GM12878 (cell line): ENCODE data around the gene ID3. TPM values are rescaled to one million over a fixed set of nuclear protein-coding genes. Genes with fewer than 3 reads are reported as not detected.

Experiments
- ATF7 ChIP-seq: fragments of 450-650 bp; IDR thresholded peaks from 2 replicates; pipeline ENCODE4 v1.6.1; 2016; ENCODE audit warnings: low read depth, mild to moderate bottlenecking
- BACH1 ChIP-seq: fragments of 450-650 bp; IDR thresholded peaks from 2 replicates; pipeline ENCODE4 v1.6.1; 2017; ENCODE audit warnings: mild to moderate bottlenecking, borderline replicate concordance
- BCL11A ChIP-seq: IDR thresholded peaks from 2 replicates; pipeline ENCODE4 v1.6.1; 2011; ENCODE audit warnings: low read depth, low read length
- BRCA1 ChIP-seq: IDR thresholded peaks from 2 replicates; pipeline ENCODE4 v1.6.1; 2011; ENCODE audit warnings: low read depth, low read length, improper control_type of control experiment
- CEBPB ChIP-seq, 2 experiments: fragments of 150-350 bp in 1 of 2; IDR thresholded peaks; 2 replicates each; pipeline ENCODE4 v1.6.1; 2012 to 2014; ENCODE audit warnings: low read depth in 2 of 2, low read length in 2 of 2, borderline replicate concordance in 1 of 2, inconsistent platforms in 1 of 2
- HDGF ChIP-seq: fragments of 450-650 bp; IDR thresholded peaks from 2 replicates; pipeline ENCODE4 v1.6.1; 2016; ENCODE audit warnings: antibody characterized with exemption
- IRF4 ChIP-seq: IDR thresholded peaks from 2 replicates; pipeline ENCODE4 v1.6.1; 2011; ENCODE audit warnings: low read depth, low read length
- MXI1 ChIP-seq: fragments of 150-350 bp; IDR thresholded peaks from 2 replicates; pipeline ENCODE4 v1.6.1; 2011; ENCODE audit warnings: low read depth, mild to moderate bottlenecking, inconsistent platforms, low read length, improper control_type of control experiment
- NFIC ChIP-seq: IDR thresholded peaks from 2 replicates; pipeline ENCODE4 v1.6.1; 2012; ENCODE audit warnings: low read depth, mild to moderate bottlenecking, inconsistent platforms, low read length, moderate library complexity
- NR2C1 ChIP-seq: fragments of 450-650 bp; IDR thresholded peaks from 2 replicates; pipeline ENCODE4 v1.6.1; 2017; ENCODE audit warnings: antibody characterized with exemption, mild to moderate bottlenecking, moderate library complexity
- NR2C2 ChIP-seq: IDR thresholded peaks from 2 replicates; pipeline ENCODE4 v1.6.1; 2011; ENCODE audit warnings: borderline replicate concordance, low read depth; ENCODE audit not compliant: control insufficient read depth, insufficient read length
- PML ChIP-seq: IDR thresholded peaks from 2 replicates; pipeline ENCODE4 v1.6.1; 2012; ENCODE audit warnings: low read length, inconsistent platforms
- POLR2AphosphoS2 ChIP-seq: IDR thresholded peaks from 2 replicates; pipeline ENCODE4 v1.6.1; 2011; ENCODE audit warnings: low read depth, mild to moderate bottlenecking, low read length, improper control_type of control experiment, moderate library complexity
- POLR2AphosphoS5 ChIP-seq: IDR thresholded peaks from 2 replicates; pipeline ENCODE4 v1.6.1; 2011; ENCODE audit warnings: mild to moderate bottlenecking, low read length, inconsistent platforms
- TAF1 ChIP-seq: IDR thresholded peaks from 2 replicates; pipeline ENCODE4 v1.6.1; 2011; ENCODE audit warnings: mild to moderate bottlenecking, low read depth, low read length, borderline replicate concordance
- ZNF24 ChIP-seq: fragments of 450-650 bp; IDR thresholded peaks from 2 replicates; pipeline ENCODE4 v1.6.1; 2017; ENCODE audit warnings: antibody characterized with exemption, mild to moderate bottlenecking
- polyA plus RNA-seq, 11 experiments: library from polyadenylated mRNA; depleted of rRNA in 4 of 11; unstranded in 6 of 11; stranded (reverse) in 5 of 11; fragments of >200 nt; fragmentation: Nextera tagmentation in 4 of 11; fragmentation: Illumina TruSeq in 1 of 11; extraction: Ambion mirVana in 4 of 11; extraction: Trizol in 1 of 11; gene quantifications; 1 replicate in 1 of 11; 2 replicates in 10 of 11; pipeline versions ENCODE4 v1.2.1 to v1.2.3, GENCODE V29; 2011 to 2016; ENCODE audit warnings: inconsistent platforms in 2 of 11, missing spikeins in 2 of 11, low read depth in 1 of 11
- total RNA-seq, 4 experiments: library from RNA; depleted of rRNA in 3 of 4; stranded (reverse); fragments of >200 nt in 3 of 4; fragmentation: Illumina TruSeq in 1 of 4; extraction: Trizol in 1 of 4; gene quantifications; 2 replicates each; pipeline versions ENCODE4 v1.2.1 to v1.2.3, GENCODE V29; 2013 to 2021
- TF ChIP-seq, protein P1 (sequence below): fragments of 450-650 bp; IDR thresholded peaks from 2 replicates; pipeline ENCODE4 v1.6.1; 2016; ENCODE audit warnings: mild to moderate bottlenecking
- TF ChIP-seq, protein P2 (sequence below): fragments of 450-650 bp; IDR thresholded peaks from 2 replicates; pipeline ENCODE4 v1.6.1; 2017; ENCODE audit warnings: mild to moderate bottlenecking
- TF ChIP-seq, protein P3 (sequence below): fragments of 450-650 bp; IDR thresholded peaks from 2 replicates; pipeline ENCODE4 v1.6.1; 2016; ENCODE audit warnings: mild to moderate bottlenecking, moderate library complexity, borderline replicate concordance
- TF ChIP-seq, protein P4 (sequence below): IDR thresholded peaks from 2 replicates; pipeline ENCODE4 v1.6.1; 2012; ENCODE audit warnings: low read length, inconsistent platforms

ID3 gene
- total and polyA plus RNA-seq, 10 of the 15 experiments (the other 5 are each of a cell fraction or from before 2014, with no cell fraction given) = 42.7 to 475 (median 207) TPM

DNA sequence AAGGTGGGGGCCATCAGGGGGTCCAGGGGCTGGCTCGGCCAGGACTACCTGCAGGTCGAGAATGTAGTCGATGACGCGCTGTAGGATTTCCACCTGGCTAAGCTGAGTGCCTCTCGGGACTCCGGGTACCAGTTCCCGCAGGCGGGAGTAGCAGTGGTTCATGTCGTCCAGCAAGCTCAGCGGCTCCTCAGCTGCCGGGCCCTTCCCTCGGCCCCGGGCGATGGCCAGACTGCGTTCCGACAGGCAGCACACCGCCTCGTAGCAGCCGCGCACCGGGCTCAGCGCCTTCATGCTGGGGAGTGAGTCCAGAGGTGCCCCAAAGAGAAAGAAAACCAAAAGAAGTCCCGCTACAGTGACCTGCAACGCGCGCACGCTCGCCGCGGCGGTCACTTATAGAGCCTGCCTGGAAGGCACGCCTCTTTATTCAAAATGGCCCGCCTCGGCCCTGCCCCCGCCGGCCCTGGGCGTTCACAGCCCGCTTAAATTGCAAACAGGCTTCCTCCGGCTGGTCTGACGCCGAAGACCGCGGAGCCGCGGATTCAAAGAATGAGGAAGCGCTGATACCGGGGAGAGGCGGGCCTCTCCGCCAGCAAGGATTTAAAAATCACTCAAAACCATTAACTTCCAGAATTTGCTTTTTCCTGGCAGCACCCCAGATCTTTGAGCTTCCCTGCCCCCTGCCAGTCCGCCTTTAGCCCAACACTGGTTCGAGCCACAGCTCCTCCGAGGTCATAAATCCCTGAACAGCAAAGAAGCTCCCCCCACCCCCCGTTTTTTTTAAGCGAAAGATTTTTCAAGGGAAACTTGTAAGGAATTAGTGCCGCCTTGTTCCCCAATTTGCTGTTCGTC lies at the start of gene ID3 (continued):
- peak; percentile 99 for TF ChIP-seq PML
- TF ChIP-seq BCL11A = no peak
- TF ChIP-seq, protein P1, sequence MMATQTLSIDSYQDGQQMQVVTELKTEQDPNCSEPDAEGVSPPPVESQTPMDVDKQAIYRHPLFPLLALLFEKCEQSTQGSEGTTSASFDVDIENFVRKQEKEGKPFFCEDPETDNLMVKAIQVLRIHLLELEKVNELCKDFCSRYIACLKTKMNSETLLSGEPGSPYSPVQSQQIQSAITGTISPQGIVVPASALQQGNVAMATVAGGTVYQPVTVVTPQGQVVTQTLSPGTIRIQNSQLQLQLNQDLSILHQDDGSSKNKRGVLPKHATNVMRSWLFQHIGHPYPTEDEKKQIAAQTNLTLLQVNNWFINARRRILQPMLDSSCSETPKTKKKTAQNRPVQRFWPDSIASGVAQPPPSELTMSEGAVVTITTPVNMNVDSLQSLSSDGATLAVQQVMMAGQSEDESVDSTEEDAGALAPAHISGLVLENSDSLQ = no peak
- peak; percentile 95 for TF ChIP-seq POLR2AphosphoS2
- TF ChIP-seq BRCA1 = no peak
- TF ChIP-seq NFIC = no peak; the same call in 1 of the 2 replicates
- TF ChIP-seq, protein P2, sequence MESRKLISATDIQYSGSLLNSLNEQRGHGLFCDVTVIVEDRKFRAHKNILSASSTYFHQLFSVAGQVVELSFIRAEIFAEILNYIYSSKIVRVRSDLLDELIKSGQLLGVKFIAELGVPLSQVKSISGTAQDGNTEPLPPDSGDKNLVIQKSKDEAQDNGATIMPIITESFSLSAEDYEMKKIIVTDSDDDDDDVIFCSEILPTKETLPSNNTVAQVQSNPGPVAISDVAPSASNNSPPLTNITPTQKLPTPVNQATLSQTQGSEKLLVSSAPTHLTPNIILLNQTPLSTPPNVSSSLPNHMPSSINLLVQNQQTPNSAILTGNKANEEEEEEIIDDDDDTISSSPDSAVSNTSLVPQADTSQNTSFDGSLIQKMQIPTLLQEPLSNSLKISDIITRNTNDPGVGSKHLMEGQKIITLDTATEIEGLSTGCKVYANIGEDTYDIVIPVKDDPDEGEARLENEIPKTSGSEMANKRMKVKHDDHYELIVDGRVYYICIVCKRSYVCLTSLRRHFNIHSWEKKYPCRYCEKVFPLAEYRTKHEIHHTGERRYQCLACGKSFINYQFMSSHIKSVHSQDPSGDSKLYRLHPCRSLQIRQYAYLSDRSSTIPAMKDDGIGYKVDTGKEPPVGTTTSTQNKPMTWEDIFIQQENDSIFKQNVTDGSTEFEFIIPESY = no peak
- TF ChIP-seq, protein P3, sequence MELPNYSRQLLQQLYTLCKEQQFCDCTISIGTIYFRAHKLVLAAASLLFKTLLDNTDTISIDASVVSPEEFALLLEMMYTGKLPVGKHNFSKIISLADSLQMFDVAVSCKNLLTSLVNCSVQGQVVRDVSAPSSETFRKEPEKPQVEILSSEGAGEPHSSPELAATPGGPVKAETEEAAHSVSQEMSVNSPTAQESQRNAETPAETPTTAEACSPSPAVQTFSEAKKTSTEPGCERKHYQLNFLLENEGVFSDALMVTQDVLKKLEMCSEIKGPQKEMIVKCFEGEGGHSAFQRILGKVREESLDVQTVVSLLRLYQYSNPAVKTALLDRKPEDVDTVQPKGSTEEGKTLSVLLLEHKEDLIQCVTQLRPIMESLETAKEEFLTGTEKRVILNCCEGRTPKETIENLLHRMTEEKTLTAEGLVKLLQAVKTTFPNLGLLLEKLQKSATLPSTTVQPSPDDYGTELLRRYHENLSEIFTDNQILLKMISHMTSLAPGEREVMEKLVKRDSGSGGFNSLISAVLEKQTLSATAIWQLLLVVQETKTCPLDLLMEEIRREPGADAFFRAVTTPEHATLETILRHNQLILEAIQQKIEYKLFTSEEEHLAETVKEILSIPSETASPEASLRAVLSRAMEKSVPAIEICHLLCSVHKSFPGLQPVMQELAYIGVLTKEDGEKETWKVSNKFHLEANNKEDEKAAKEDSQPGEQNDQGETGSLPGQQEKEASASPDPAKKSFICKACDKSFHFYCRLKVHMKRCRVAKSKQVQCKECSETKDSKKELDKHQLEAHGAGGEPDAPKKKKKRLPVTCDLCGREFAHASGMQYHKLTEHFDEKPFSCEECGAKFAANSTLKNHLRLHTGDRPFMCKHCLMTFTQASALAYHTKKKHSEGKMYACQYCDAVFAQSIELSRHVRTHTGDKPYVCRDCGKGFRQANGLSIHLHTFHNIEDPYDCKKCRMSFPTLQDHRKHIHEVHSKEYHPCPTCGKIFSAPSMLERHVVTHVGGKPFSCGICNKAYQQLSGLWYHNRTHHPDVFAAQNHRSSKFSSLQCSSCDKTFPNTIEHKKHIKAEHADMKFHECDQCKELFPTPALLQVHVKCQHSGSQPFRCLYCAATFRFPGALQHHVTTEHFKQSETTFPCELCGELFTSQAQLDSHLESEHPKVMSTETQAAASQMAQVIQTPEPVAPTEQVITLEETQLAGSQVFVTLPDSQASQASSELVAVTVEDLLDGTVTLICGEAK = no peak
- peak; percentile 98 for TF ChIP-seq POLR2AphosphoS5
- TF ChIP-seq TAF1 = peak; percentile 90; the same call in 1 of the 2 replicates
- no peak for TF ChIP-seq CEBPB (IDR thresholded peaks at IDR 0.05; ENCODE audit: borderline replicate concordance in 1 of 2, low read depth in 2 of 2, low read length in 2 of 2)
- peak; percentile 71; the same call in 1 of the 2 replicates for TF ChIP-seq MXI1
- TF ChIP-seq HDGF = peak; percentile 42; the same call in 1 of the 2 replicates
- TF ChIP-seq NR2C2 = no peak
- TF ChIP-seq IRF4 = no peak
- no peak; the same call in 1 of the 2 replicates for TF ChIP-seq BACH1
- TF ChIP-seq NR2C1 = no peak
- TF ChIP-seq, protein P4, sequence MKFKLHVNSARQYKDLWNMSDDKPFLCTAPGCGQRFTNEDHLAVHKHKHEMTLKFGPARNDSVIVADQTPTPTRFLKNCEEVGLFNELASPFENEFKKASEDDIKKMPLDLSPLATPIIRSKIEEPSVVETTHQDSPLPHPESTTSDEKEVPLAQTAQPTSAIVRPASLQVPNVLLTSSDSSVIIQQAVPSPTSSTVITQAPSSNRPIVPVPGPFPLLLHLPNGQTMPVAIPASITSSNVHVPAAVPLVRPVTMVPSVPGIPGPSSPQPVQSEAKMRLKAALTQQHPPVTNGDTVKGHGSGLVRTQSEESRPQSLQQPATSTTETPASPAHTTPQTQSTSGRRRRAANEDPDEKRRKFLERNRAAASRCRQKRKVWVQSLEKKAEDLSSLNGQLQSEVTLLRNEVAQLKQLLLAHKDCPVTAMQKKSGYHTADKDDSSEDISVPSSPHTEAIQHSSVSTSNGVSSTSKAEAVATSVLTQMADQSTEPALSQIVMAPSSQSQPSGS = 0 out of 2 replicates have a peak, but pooled peaks have one; percentile 23
- no peak for TF ChIP-seq ATF7
- no peak for TF ChIP-seq ZNF24
